BLaER1 treated with 17β-estradiol and CSF1 and Interleukin-3, amounts not matched to agents 10 nM and 100 nM (cell line): Measurements from ENCODE around the gene MFSD1.

Experiments used
- H3K27ac ChIP-seq, 11 experiments: shearing (Covaris generic); formaldehyde crosslinking; 2 replicates each; pipeline ENCODE4 v1.8.1; 2022
- H3K27me3 ChIP-seq, 11 experiments: shearing (Covaris generic); formaldehyde crosslinking; 2 replicates each; pipeline ENCODE4 v1.8.1; 2022
- H3K36me3 ChIP-seq, 11 experiments: shearing (Covaris generic); formaldehyde crosslinking; 2 replicates each; pipeline ENCODE4 v1.8.1; 2022
- H3K4me1 ChIP-seq, 10 experiments: shearing (Covaris generic); formaldehyde crosslinking; 2 replicates each; pipeline ENCODE4 v1.8.1; 2022
- H3K4me2 ChIP-seq, 11 experiments: shearing (Covaris generic); formaldehyde crosslinking; 2 replicates each; pipeline ENCODE4 v1.8.1; 2022
- H3K4me3 ChIP-seq, 10 experiments: shearing (Covaris generic); formaldehyde crosslinking; 2 replicates each; pipeline ENCODE4 v1.8.1; 2022
- H3K9ac ChIP-seq, 11 experiments: shearing (Covaris generic); formaldehyde crosslinking; 2 replicates each; pipeline ENCODE4 v1.8.1; 2022
- H3K9me3 ChIP-seq, 11 experiments: shearing (Covaris generic); formaldehyde crosslinking; replicated peaks in 1 of 11; 2 replicates each; pipeline ENCODE4 v1.8.1; 2022
- H4K20me1 ChIP-seq, 11 experiments: shearing (Covaris generic); formaldehyde crosslinking; 2 replicates each; pipeline ENCODE4 v1.8.1; 2022
- Cebpa-rat ChIP-seq, 11 experiments: shearing (Covaris generic); IDR thresholded peaks; 2 replicates each; pipeline ENCODE4 v1.8.1; 2022

The MFSD1 gene

DNA sequence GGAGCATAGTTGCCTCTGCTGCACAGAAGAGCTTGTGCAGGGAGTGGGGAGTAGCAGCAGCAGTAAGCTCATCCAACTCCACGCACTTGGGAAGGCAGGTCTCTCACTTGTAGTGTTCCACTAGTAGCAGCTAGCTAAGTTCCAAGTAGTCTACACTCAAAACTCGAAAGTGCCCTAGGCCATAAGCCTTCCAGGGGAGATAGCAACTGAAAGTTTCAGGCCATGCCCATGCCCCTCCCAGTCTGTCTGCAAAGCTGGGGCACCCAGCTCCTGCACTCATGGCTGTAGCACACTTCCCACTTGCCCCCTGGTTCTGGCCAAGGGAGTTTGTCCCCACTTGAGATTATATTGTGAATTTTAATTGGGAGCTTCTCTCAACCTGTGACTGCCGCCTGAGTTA lies 57.5 kb downstream of the MFSD1 start:
- Histone ChIP-seq H3K4me2 (no peak overlapping the region), H3K36me3 (peaks cover 0 to 23% (median 0%) of the 10 kb centered on the region in 11 experiments; a peak in 3 of 22 replicates), H3K27ac (no peak overlapping the region), H3K9ac (no peak overlapping the region), H3K4me3 (no peak overlapping the region), H3K9me3 (peaks cover 12 to 40% (median 20%) of the 10 kb centered on the region in 11 experiments; a peak in 19 of 22 replicates), H3K4me1 (no peaks in the 10 kb centered on the region), H3K27me3 (no peaks in the 10 kb centered on the region), H4K20me1 (no peaks in the 10 kb centered on the region)
- no peak for TF ChIP-seq Cebpa-rat (IDR thresholded peaks at IDR 0.05)

DNA sequence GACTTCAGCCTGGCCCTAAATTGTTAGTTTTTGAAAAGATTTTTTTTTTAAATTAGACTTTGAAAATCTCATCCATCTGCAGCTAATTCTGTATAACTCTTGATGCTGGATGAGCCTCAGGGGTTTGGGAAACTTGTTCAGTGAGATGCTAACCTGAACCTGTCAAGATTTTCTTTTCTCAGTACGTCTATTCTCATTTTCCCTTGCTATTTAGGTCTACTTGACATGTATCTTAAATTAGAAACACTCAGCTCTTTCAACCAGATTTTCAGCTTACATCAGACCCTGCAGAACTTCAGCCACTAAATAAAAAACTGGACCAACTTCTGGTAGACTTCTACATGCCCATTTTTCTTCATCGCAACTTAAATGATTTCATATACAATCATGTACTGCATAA lies 61.4 kb downstream of the MFSD1 start:
- Histone ChIP-seq H3K27ac (no peak overlapping the region), H3K9ac (no peak overlapping the region), H3K27me3 (no peaks in the 10 kb centered on the region), H3K4me3 (no peak overlapping the region), H3K4me2 (no peak overlapping the region), H3K4me1 (no peaks in the 10 kb centered on the region), H3K36me3 (peaks cover 0 to 19% (median 0%) of the 10 kb centered on the region in 11 experiments; a peak in 3 of 22 replicates), H3K9me3 (peaks cover 0 to 14% (median 7%) of the 10 kb centered on the region in 11 experiments; a peak in 8 of 22 replicates), H4K20me1 (no peaks in the 10 kb centered on the region)
- no peak for TF ChIP-seq Cebpa-rat (IDR thresholded peaks at IDR 0.05)

- no peaks in the 10 kb centered on the region for H3K4me1 ChIP-seq
- TF ChIP-seq Cebpa-rat (IDR thresholded peaks at IDR 0.05) = no peak
- H3K4me3 ChIP-seq = no peak overlapping the region
- no peaks in the 10 kb centered on the region for H3K27me3 ChIP-seq
- peaks cover 0 to 11% (median 0%) of the 10 kb centered on the region in 11 experiments; a peak in 2 of 22 replicates for H3K36me3 ChIP-seq
- no peak overlapping the region for H3K4me2 ChIP-seq
- H3K9ac ChIP-seq = no peak overlapping the region
- H4K20me1 ChIP-seq = no peaks in the 10 kb centered on the region
- H3K9me3 ChIP-seq = peaks cover 0 to 5% (median 2%) of the 10 kb centered on the region in 11 experiments; a peak in 5 of 22 replicates
- H3K27ac ChIP-seq = no peak overlapping the region
Measured at GRCh38 chr3:158864492-158864891, 62.6 kb downstream of the MFSD1 start.

DNA sequence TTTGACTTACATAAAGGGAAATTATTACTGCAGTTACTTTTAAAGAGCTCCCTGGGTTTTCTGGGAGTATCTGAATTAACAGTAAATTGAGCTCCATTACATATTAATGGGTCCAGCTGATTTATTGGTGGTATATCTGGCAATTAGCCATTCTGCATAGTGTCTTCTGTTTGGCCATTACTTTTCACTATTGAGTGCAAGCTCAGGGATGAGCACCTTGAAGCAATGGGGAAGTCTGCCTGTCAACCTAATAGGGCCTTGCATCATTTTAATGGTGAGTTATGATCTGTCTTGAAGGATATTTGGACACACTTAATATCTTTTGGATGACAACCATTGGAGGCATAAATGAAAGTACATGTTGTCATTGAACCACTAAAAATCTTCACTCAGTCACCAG lies 73.8 kb downstream of the MFSD1 start:
- Histone ChIP-seq H3K9me3 (no peaks in the 10 kb centered on the region), H3K27me3 (no peaks in the 10 kb centered on the region), H3K36me3 (peaks cover 0 to 9% (median 0%) of the 10 kb centered on the region in 11 experiments; a peak in 2 of 22 replicates), H3K4me3 (no peak overlapping the region), H4K20me1 (no peaks in the 10 kb centered on the region), H3K27ac (no peak overlapping the region), H3K9ac (no peak overlapping the region), H3K4me1 (peaks cover 0 to 5% (median 0%) of the 10 kb centered on the region in 10 experiments; a peak in 2 of 20 replicates), H3K4me2 (no peak overlapping the region)
- no peak for TF ChIP-seq Cebpa-rat (IDR thresholded peaks at IDR 0.05)
